IMR-90 (cell line): ENCODE measurements around the gene C10orf67. TPM values are rescaled to one million over a fixed set of nuclear protein-coding genes. Genes with fewer than 3 reads are reported as not detected.

Experiments used
- ATAC-seq: fragments of 200-7000 bp; cut with Tn5 transposase; 2 replicates; pipeline ENCODE4 v1.9.1; 2020; ENCODE audit warnings: low read depth, mild to moderate bottlenecking, moderate library complexity
- BruUV-seq: library from RNA; stranded (reverse); fragments of 400-500 nt; replicated peaks from 2 replicates; lab custom pipeline; 2021; lab: Mats Ljungman, UMichigan
- CTCF ChIA-PET: fragments of 300-600 bp; formaldehyde crosslinking; extraction: SDS; loops from one replicate; lab custom pipeline; 2021; ENCODE audit warnings: antibody characterized with exemption; lab: Yijun Ruan, JAX
- POLR2A ChIA-PET: fragments of 300-600 bp; sonication (Branson Sonifier 250); formaldehyde crosslinking; loops from one replicate; lab custom pipeline; 2022; ENCODE audit warnings: antibody characterized with exemption; ENCODE audit not compliant: unreplicated experiment; lab: Charles Lee
- DNase-seq: peaks from one replicate; pipeline ENCODE4 v3.0.0; 2013
- H2AFZ ChIP-seq: replicated peaks from 2 replicates; pipeline ENCODE3; 2013; ENCODE audit warnings: low read length, mild to moderate bottlenecking; ENCODE audit not compliant: poor library complexity
- H2AK5ac ChIP-seq: 2 replicates; pipeline ENCODE4 v1.6.1; 2013; ENCODE audit warnings: low read depth, low read length, inconsistent platforms
- H2AK9ac ChIP-seq: replicated peaks from 2 replicates; pipeline ENCODE3; 2013; ENCODE audit warnings: mild to moderate bottlenecking, low read depth, low read length, moderate library complexity; ENCODE audit not compliant: poor library complexity
- H2BK120ac ChIP-seq: 2 replicates; pipeline ENCODE4 v1.6.1; 2013; ENCODE audit warnings: low read depth, low read length, inconsistent platforms
- H2BK15ac ChIP-seq: 3 replicates; pipeline ENCODE4 v1.6.1; 2013; ENCODE audit warnings: low read depth, low read length, inconsistent platforms
- H2BK20ac ChIP-seq: 2 replicates; pipeline ENCODE4 v1.6.1; 2013; ENCODE audit warnings: low read depth, mild to moderate bottlenecking, inconsistent platforms, low read length, moderate library complexity
- H2BK5ac ChIP-seq: 2 replicates; pipeline ENCODE4 v1.6.1; 2013; ENCODE audit warnings: mild to moderate bottlenecking, low read depth, low read length, inconsistent platforms; ENCODE audit not compliant: poor library complexity, severe bottlenecking
- H3K14ac ChIP-seq: replicated peaks from 2 replicates; pipeline ENCODE4 v1.6.1; 2013; ENCODE audit warnings: low read depth, low read length, inconsistent platforms
- H3K18ac ChIP-seq: 2 replicates; pipeline ENCODE4 v1.6.1; 2013; ENCODE audit warnings: low read depth, low read length, control low read depth
- H3K23ac ChIP-seq: 2 replicates; pipeline ENCODE4 v1.6.1; 2013; ENCODE audit warnings: low read depth, low read length, inconsistent platforms
- H3K27ac ChIP-seq: 2 replicates; pipeline ENCODE4 v1.5.1; 2013; ENCODE audit warnings: mild to moderate bottlenecking, control low read depth, low read length; ENCODE audit not compliant: insufficient read depth
- H3K27me3 ChIP-seq: 2 replicates; pipeline ENCODE4 v1.6.1; 2013; ENCODE audit warnings: low read length; ENCODE audit not compliant: control insufficient read depth, insufficient read depth
- H3K36me3 ChIP-seq: 2 replicates; pipeline ENCODE4 v1.6.1; 2013; ENCODE audit warnings: low read length, mixed read lengths; ENCODE audit not compliant: control insufficient read depth, insufficient read depth
- H3K4ac ChIP-seq: 2 replicates; pipeline ENCODE4 v1.6.1; 2013; ENCODE audit warnings: low read depth, low read length, inconsistent platforms
- H3K4me1 ChIP-seq: 2 replicates; pipeline ENCODE4 v1.6.1; 2013; ENCODE audit warnings: low read length, mixed read lengths; ENCODE audit not compliant: control insufficient read depth, insufficient read depth
- H3K4me2 ChIP-seq: 2 replicates; pipeline ENCODE4 v1.6.1; 2013; ENCODE audit warnings: low read depth, mild to moderate bottlenecking, control low read depth, low read length, moderate library complexity
- H3K4me3 ChIP-seq: 2 replicates; pipeline ENCODE4 v1.5.1; 2013; ENCODE audit warnings: low read depth, mild to moderate bottlenecking, control low read depth, low read length, moderate library complexity; ENCODE audit not compliant: insufficient read depth
- H3K56ac ChIP-seq: 2 replicates; pipeline ENCODE4 v1.6.1; 2013; ENCODE audit warnings: low read length, inconsistent platforms; ENCODE audit not compliant: insufficient read depth; ENCODE audit errors: extremely low read depth
- H3K79me1 ChIP-seq, 2 experiments: 2 replicates each; pipeline ENCODE4 v1.6.1; 2013; ENCODE audit warnings: low read length in 2 of 2, inconsistent platforms in 1 of 2, low read depth in 1 of 2
- H3K9ac ChIP-seq: 2 replicates; pipeline ENCODE4 v1.6.1; 2013; ENCODE audit warnings: low read depth, low read length, control low read depth
- H3K9me1 ChIP-seq: 2 replicates; pipeline ENCODE4 v1.6.1; 2013; ENCODE audit warnings: low read length, inconsistent platforms; ENCODE audit not compliant: insufficient read depth
- H3K9me3 ChIP-seq: 2 replicates; pipeline ENCODE4 v1.6.1; 2013; ENCODE audit warnings: low read length; ENCODE audit not compliant: control insufficient read depth, insufficient read depth
- H4K20me1 ChIP-seq: 2 replicates; pipeline ENCODE4 v1.6.1; 2013; ENCODE audit warnings: low read length, inconsistent platforms; ENCODE audit not compliant: insufficient read depth
- H4K5ac ChIP-seq: 2 replicates; pipeline ENCODE4 v1.6.1; 2013; ENCODE audit warnings: mild to moderate bottlenecking, low read depth, low read length, control low read depth
- H4K8ac ChIP-seq, 2 experiments: 2 replicates each; pipeline ENCODE4 v1.6.1; 2013; ENCODE audit warnings: low read depth in 2 of 2, low read length in 2 of 2, control low read depth in 1 of 2, inconsistent platforms in 1 of 2
- H4K91ac ChIP-seq: 2 replicates; pipeline ENCODE4 v1.6.1; 2013; ENCODE audit warnings: low read depth, low read length, inconsistent platforms; ENCODE audit not compliant: insufficient read depth
- CEBPB ChIP-seq: IDR thresholded peaks from 2 replicates; pipeline ENCODE4 v1.6.1; 2012; ENCODE audit warnings: low read depth, low read length, improper control_type of control experiment
- MAFK ChIP-seq: IDR thresholded peaks from 2 replicates; pipeline ENCODE4 v1.6.1; 2012; ENCODE audit warnings: low read depth, low read length, improper control_type of control experiment
- NFE2L2 ChIP-seq: fragments of 150-350 bp; IDR thresholded peaks from 2 replicates; pipeline ENCODE4 v1.6.1; 2016; ENCODE audit warnings: low read depth, mild to moderate bottlenecking, low read length
- WGBS, 2 experiments: methylation state at CpG; one replicate each; pipeline versions ENCODE4 v1.1.5 to v1.1.7; 2013; ENCODE audit warnings: missing lambda C conversion rate in 2 of 2; ENCODE audit not compliant: insufficient read length in 1 of 2; ENCODE audit errors: extremely low coverage in 2 of 2; 5-methylcytosine and 5-hydroxymethylcytosine counted together
- dilution Hi-C: fragments of 300-500 bp; cut with HindIII; formaldehyde crosslinking; loops from one replicate; pipeline ENCODE4 v1.14.3; 2018; ENCODE audit warnings: low sequenced_read_pairs; ENCODE audit not compliant: unreplicated experiment
- in situ Hi-C: fragments of 300-500 bp; cut with MboI; formaldehyde crosslinking; loops from 3 replicates; pipeline ENCODE4 v1.14.3; 2019; ENCODE audit warnings: low sequenced_read_pairs, inconsistent platforms, mixed read lengths
- intact Hi-C: fragments of 100-400 bp; cut with micrococcal nuclease; formaldehyde crosslinking; loops from 2 replicates; pipeline ENCODE4 v1.10.0; 2022
- polyA plus RNA-seq, 3 experiments: library from polyadenylated mRNA; depleted of rRNA; stranded (reverse); fragments of >200 nt; gene quantifications; 2 replicates each; pipeline ENCODE4 v1.2.3, GENCODE V29; 2012; ENCODE audit warnings: low replicate concordance in 1 of 3
- total RNA-seq: library from RNA; depleted of rRNA; stranded (reverse); fragments of >200 nt; gene quantifications from 2 replicates; pipeline ENCODE4 v1.2.3, GENCODE V29; 2012

Gene C10orf67
- total and polyA plus RNA-seq, 2 of the 4 experiments (the other 2 are of a cell fraction): 0.15 to 0.18 TPM

- H4K20me1 ChIP-seq: no peaks in the 10 kb centered on the region
- H3K56ac ChIP-seq: no peak overlapping the region
- POLR2A ChIA-PET: no interaction called here
- no peak overlapping the region for H4K5ac ChIP-seq
- CTCF ChIA-PET: no interaction called here
- no peak for TF ChIP-seq NFE2L2
- TF ChIP-seq MAFK: peak; percentile 10; the same call in 1 of the 2 replicates
- no peak for TF ChIP-seq CEBPB
- no peak overlapping the region for H4K91ac ChIP-seq
- intact Hi-C loops (no loop called here), in situ Hi-C loops (no loop called here), dilution Hi-C loops (no loop called here)
- no peaks in the 10 kb centered on the region for H3K4me1 ChIP-seq
- H3K18ac ChIP-seq: no peak overlapping the region
- H3K27me3 ChIP-seq: no peaks in the 10 kb centered on the region
- no peak overlapping the region for H2BK120ac ChIP-seq
- no peak overlapping the region for H3K23ac ChIP-seq
- no peak overlapping the region for H2BK5ac ChIP-seq
- no peak overlapping the region for H3K14ac ChIP-seq
- ATAC-seq (no peak), DNase-seq (no peak)
- no peak overlapping the region for H2BK15ac ChIP-seq
- H3K27ac ChIP-seq: no peak overlapping the region
- H4K8ac ChIP-seq: no peak overlapping the region
- H3K9ac ChIP-seq: no peak overlapping the region
- BruUV-seq: no TSS peak
- H3K4me3 ChIP-seq: no peak overlapping the region
- H2AFZ ChIP-seq: no peak overlapping the region
- no peak overlapping the region for H3K4me2 ChIP-seq
- H3K79me1 ChIP-seq: no peaks in the 10 kb centered on the region
- H3K9me3 ChIP-seq: no peaks in the 10 kb centered on the region
- no peak overlapping the region for H2BK20ac ChIP-seq
- H2AK5ac ChIP-seq: no peak overlapping the region
- H3K9me1 ChIP-seq: no peaks in the 10 kb centered on the region
- H2AK9ac ChIP-seq: no peak overlapping the region
- no CpG with 5 or more reads among the region's 1 CpG for WGBS, 2 experiments
- no peak overlapping the region for H3K4ac ChIP-seq
- no peaks in the 10 kb centered on the region for H3K36me3 ChIP-seq
These were observed 114.0 kb downstream of the C10orf67 start for GRCh38 chr10:23230582-23230981.
